GM23248 (cell line): Measurements from ENCODE around the gene THEM4. TPM values are rescaled to one million over a fixed set of nuclear protein-coding genes. Genes with fewer than 3 reads are reported as not detected.

Source experiments
- DNase-seq: peaks from one replicate; pipeline ENCODE4 v3.0.0-alpha.2; 2015
- H2AFZ ChIP-seq: fragments of 200-600 bp; sonication (generic); 2 replicates; pipeline ENCODE4 v1.6.1; 2016; ENCODE audit warnings: antibody characterized with exemption
- H3F3A ChIP-seq: fragments of 200-600 bp; sonication (generic); 2 replicates; pipeline ENCODE4 v1.6.1; 2016; ENCODE audit warnings: mild to moderate bottlenecking, antibody characterized with exemption, mixed run types; ENCODE audit not compliant: insufficient read depth
- H3K27ac ChIP-seq: fragments of 200-600 bp; sonication (generic); 2 replicates; pipeline ENCODE4 v1.5.1; 2016; ENCODE audit warnings: mild to moderate bottlenecking
- H3K27me3 ChIP-seq: fragments of 200-600 bp; sonication (generic); replicated peaks from 2 replicates; pipeline ENCODE4 v1.6.1; 2016; ENCODE audit warnings: mild to moderate bottlenecking; ENCODE audit not compliant: insufficient read depth
- H3K36me3 ChIP-seq: fragments of 200-600 bp; sonication (generic); 2 replicates; pipeline ENCODE4 v1.6.1; 2016; ENCODE audit warnings: low read depth, mild to moderate bottlenecking
- H3K4me1 ChIP-seq: fragments of 200-600 bp; sonication (generic); 2 replicates; pipeline ENCODE4 v1.6.1; 2016; ENCODE audit warnings: mild to moderate bottlenecking; ENCODE audit not compliant: insufficient read depth
- H3K4me2 ChIP-seq: fragments of 200-600 bp; sonication (generic); one replicate; pipeline ENCODE4 v1.6.1; 2016; ENCODE audit warnings: mild to moderate bottlenecking; ENCODE audit not compliant: unreplicated experiment
- H3K4me3 ChIP-seq: fragments of 200-600 bp; sonication (generic); 2 replicates; pipeline ENCODE4 v1.5.1; 2016; ENCODE audit warnings: mild to moderate bottlenecking
- H3K79me2 ChIP-seq: fragments of 200-600 bp; sonication (generic); 2 replicates; pipeline ENCODE4 v1.6.1; 2016; ENCODE audit warnings: mild to moderate bottlenecking; ENCODE audit not compliant: insufficient read depth
- H3K9ac ChIP-seq: fragments of 200-600 bp; sonication (generic); 2 replicates; pipeline ENCODE4 v1.6.1; 2016; ENCODE audit warnings: mild to moderate bottlenecking
- H3K9me2 ChIP-seq: fragments of 200-600 bp; sonication (generic); 2 replicates; pipeline ENCODE4 v1.6.1; 2016; ENCODE audit warnings: mixed run types, mild to moderate bottlenecking, moderate library complexity; ENCODE audit not compliant: insufficient read depth
- H3K9me3 ChIP-seq: fragments of 200-600 bp; sonication (generic); one replicate; pipeline ENCODE4 v1.6.1; 2017; ENCODE audit warnings: low read depth
- H4K20me1 ChIP-seq: fragments of 200-600 bp; sonication (generic); 2 replicates; pipeline ENCODE4 v1.6.0; 2016; ENCODE audit not compliant: insufficient read depth
- EZH2 ChIP-seq: fragments of 200-600 bp; sonication (generic); IDR thresholded peaks from 2 replicates; pipeline ENCODE4 v1.6.1; 2018; ENCODE audit warnings: antibody characterized with exemption, mild to moderate bottlenecking; ENCODE audit not compliant: insufficient read depth, poor library complexity, severe bottlenecking
- EZH2phosphoT487 ChIP-seq: fragments of 200-600 bp; sonication (generic); IDR thresholded peaks from 2 replicates; pipeline ENCODE4 v1.6.1; 2018; ENCODE audit warnings: antibody characterized with exemption, moderate library complexity, mild to moderate bottlenecking, low read depth; ENCODE audit not compliant: insufficient read depth
- WGBS, 2 experiments: methylation state at CpG; one replicate each; pipeline ENCODE4 v1.1.6; 2015 to 2017; ENCODE audit warnings: low lambda C conversion rate in 2 of 2, low coverage in 1 of 2; ENCODE audit errors: missing lambda C conversion rate in 2 of 2; 5-methylcytosine and 5-hydroxymethylcytosine counted together
- in situ Hi-C: fragments of 300-500 bp; cut with MboI; formaldehyde crosslinking; loops from 2 replicates; pipeline ENCODE4 v1.15.0; 2020
- polyA plus RNA-seq: library from polyadenylated mRNA; unstranded; fragments of >200 nt; fragmentation: Nextera tagmentation; extraction: Ambion mirVana; gene quantifications from 2 replicates; pipeline ENCODE4 v1.2.1, GENCODE V29; 2016
- small RNA-seq: library from RNA; depleted of rRNA; stranded (forward); fragments of <200 nt; gene quantifications from one replicate; pipeline ENCODE3, GENCODE V24; 2014; ENCODE audit warnings: low read depth, low replicate concordance
- total RNA-seq: library from RNA; depleted of rRNA; stranded (reverse); fragments of >200 nt; shearing (Covaris generic); gene quantifications from 2 replicates; pipeline ENCODE4 v1.2.3, GENCODE V29; 2014; rRNA removed

Gene THEM4
- total and polyA plus RNA-seq, 2 experiments from 2014 or later, result 14.6 to 17.9 TPM

DNA sequence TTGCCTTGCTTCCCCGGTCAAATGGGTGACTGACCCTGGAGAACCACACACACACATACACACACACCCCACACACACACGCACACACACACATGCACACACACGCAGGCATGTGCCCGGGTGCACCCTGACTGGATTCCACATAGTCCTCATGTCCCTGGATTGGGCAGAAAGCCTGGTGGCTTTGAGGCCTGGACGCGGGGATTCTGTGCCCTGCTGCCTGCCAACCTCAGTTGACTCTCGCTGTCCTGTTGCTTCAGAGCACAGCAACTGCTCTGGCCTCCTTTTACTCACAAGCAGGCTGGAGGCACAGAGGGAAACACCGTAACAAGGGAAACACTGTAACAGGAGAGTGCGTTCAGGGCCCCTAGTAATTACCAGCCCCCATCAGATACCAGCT, 84.1 kb downstream of the THEM4 start:
- H3K9me3 ChIP-seq, result no peaks in the 10 kb centered on the region
- H3K79me2 ChIP-seq, result no peaks in the 10 kb centered on the region
- no peak overlapping the region for H3K4me3 ChIP-seq
- H3K27me3 ChIP-seq, result no peaks in the 10 kb centered on the region; the same call in 1 of the 2 replicates
- H4K20me1 ChIP-seq, result no peaks in the 10 kb centered on the region
- no peak for TF ChIP-seq EZH2phosphoT487
- no peak for TF ChIP-seq EZH2
- no peak overlapping the region for H3K27ac ChIP-seq
- H3K9ac ChIP-seq, result no peak overlapping the region
- no peaks in the 10 kb centered on the region for H3K9me2 ChIP-seq
- 62% methylated on average over 9 of the region's 9 CpGs for WGBS, 2 experiments
- H3K4me1 ChIP-seq, result no peaks in the 10 kb centered on the region
- H3K36me3 ChIP-seq, result no peaks in the 10 kb centered on the region
- DNase-seq, result no peak
- no peaks in the 10 kb centered on the region for H3F3A ChIP-seq
- H3K4me2 ChIP-seq, result no peak overlapping the region
- no peak overlapping the region for H2AFZ ChIP-seq
- in situ Hi-C loops, result no loop called here

Small RNA genes within 50 kb of the gene (small RNA-seq; reads per million reads assigned to genes)
- gene RF00019, result not detected

Other genes starting within 250 kb of the THEM4 start
- gene CELF3, start 192.7 kb downstream of the THEM4 start, total RNA-seq, result not detected in 2 replicates
- gene CELF3, start 192.7 kb downstream of the THEM4 start, polyA plus RNA-seq, result not detected in 2 replicates
- gene RIIAD1, start 188.0 kb downstream of the THEM4 start, total RNA-seq, result not detected in 2 replicates
- gene RIIAD1, start 188.0 kb downstream of the THEM4 start, polyA plus RNA-seq, result 1.1 and 1.2 TPM in 2 replicates
- 62.1 and 70.2 TPM in 2 replicates for gene MRPL9, start 146.0 kb downstream of the THEM4 start, total RNA-seq
- 71.7 and 74.9 TPM in 2 replicates for gene MRPL9, start 146.0 kb downstream of the THEM4 start, polyA plus RNA-seq
- 0.38 and 3.6 TPM in 2 replicates for gene TDRKH, start 119.0 kb downstream of the THEM4 start, total RNA-seq
- 1.9 and 2.2 TPM in 2 replicates for gene TDRKH, start 119.0 kb downstream of the THEM4 start, polyA plus RNA-seq
- gene LINGO4, start 104.1 kb downstream of the THEM4 start, total RNA-seq, result not detected in 2 replicates
- gene LINGO4, start 104.1 kb downstream of the THEM4 start, polyA plus RNA-seq, result not detected in 2 replicates
- not detected in 2 replicates for gene RORC, start 77.7 kb downstream of the THEM4 start, total RNA-seq
- not detected in 2 replicates for gene RORC, start 77.7 kb downstream of the THEM4 start, polyA plus RNA-seq
- 0.13 TPM in 1 of 2 replicates, not detected in the other for gene C2CD4D, start 69.7 kb downstream of the THEM4 start, total RNA-seq
- gene C2CD4D, start 69.7 kb downstream of the THEM4 start, polyA plus RNA-seq, result 0.14 and 0.16 TPM in 2 replicates
- gene THEM5, start 55.8 kb downstream of the THEM4 start, total RNA-seq, result not detected in 2 replicates
- not detected in 2 replicates for gene THEM5, start 55.8 kb downstream of the THEM4 start, polyA plus RNA-seq
- 60.5 and 60.7 TPM in 2 replicates for gene S100A10, start 84.3 kb upstream of the THEM4 start, total RNA-seq
- 1,024 and 1,043 TPM in 2 replicates for gene S100A10, start 84.3 kb upstream of the THEM4 start, polyA plus RNA-seq
- gene S100A11, start 127.5 kb upstream of the THEM4 start, total RNA-seq, result 460 and 612 TPM in 2 replicates
- 4,050 and 4,052 TPM in 2 replicates for gene S100A11, start 127.5 kb upstream of the THEM4 start, polyA plus RNA-seq
- gene TCHHL1, start 179.6 kb upstream of the THEM4 start, total RNA-seq, result not detected in 2 replicates
- not detected in 2 replicates for gene TCHHL1, start 179.6 kb upstream of the THEM4 start, polyA plus RNA-seq
- gene TCHH, start 205.9 kb upstream of the THEM4 start, total RNA-seq, result 0.22 TPM in 1 of 2 replicates, not detected in the other
- 0.08 and 0.11 TPM in 2 replicates for gene TCHH, start 205.9 kb upstream of the THEM4 start, polyA plus RNA-seq
- gene RPTN, start 249.7 kb upstream of the THEM4 start, total RNA-seq, result not detected in 2 replicates
- gene RPTN, start 249.7 kb upstream of the THEM4 start, polyA plus RNA-seq, result 0.05 TPM in 1 of 2 replicates, not detected in the other